Panc1 (cell line): Measurements from ENCODE around the gene TFDP1.
"Not testable (repeated sequence)": the region's sequence is repeated elsewhere in the genome, so short reads cannot be mapped to it uniquely, and the experiment has no call there.

Source experiments
- CTCF ChIP-seq: fragments of 450-650 bp; IDR thresholded peaks from 2 replicates; pipeline ENCODE4 v1.5.1; 2017; ENCODE audit warnings: mild to moderate bottlenecking
- SIN3A ChIP-seq: IDR thresholded peaks from 2 replicates; pipeline ENCODE4 v1.6.1; 2012; ENCODE audit warnings: low read depth, mild to moderate bottlenecking, low read length, moderate library complexity, borderline replicate concordance; ENCODE audit not compliant: insufficient read depth
- TF ChIP-seq, protein P1 (sequence below), 2 experiments: IDR thresholded peaks; 2 replicates each; pipeline ENCODE4 v1.6.1; 2011 to 2012; ENCODE audit warnings: low read depth in 2 of 2, control low read depth in 1 of 2, low read length in 1 of 2, mild to moderate bottlenecking in 1 of 2, moderate library complexity in 1 of 2; ENCODE audit not compliant: insufficient read depth in 1 of 2

- not testable (repeated sequence) for TF ChIP-seq CTCF, SIN3A
- TF ChIP-seq, protein P1, sequence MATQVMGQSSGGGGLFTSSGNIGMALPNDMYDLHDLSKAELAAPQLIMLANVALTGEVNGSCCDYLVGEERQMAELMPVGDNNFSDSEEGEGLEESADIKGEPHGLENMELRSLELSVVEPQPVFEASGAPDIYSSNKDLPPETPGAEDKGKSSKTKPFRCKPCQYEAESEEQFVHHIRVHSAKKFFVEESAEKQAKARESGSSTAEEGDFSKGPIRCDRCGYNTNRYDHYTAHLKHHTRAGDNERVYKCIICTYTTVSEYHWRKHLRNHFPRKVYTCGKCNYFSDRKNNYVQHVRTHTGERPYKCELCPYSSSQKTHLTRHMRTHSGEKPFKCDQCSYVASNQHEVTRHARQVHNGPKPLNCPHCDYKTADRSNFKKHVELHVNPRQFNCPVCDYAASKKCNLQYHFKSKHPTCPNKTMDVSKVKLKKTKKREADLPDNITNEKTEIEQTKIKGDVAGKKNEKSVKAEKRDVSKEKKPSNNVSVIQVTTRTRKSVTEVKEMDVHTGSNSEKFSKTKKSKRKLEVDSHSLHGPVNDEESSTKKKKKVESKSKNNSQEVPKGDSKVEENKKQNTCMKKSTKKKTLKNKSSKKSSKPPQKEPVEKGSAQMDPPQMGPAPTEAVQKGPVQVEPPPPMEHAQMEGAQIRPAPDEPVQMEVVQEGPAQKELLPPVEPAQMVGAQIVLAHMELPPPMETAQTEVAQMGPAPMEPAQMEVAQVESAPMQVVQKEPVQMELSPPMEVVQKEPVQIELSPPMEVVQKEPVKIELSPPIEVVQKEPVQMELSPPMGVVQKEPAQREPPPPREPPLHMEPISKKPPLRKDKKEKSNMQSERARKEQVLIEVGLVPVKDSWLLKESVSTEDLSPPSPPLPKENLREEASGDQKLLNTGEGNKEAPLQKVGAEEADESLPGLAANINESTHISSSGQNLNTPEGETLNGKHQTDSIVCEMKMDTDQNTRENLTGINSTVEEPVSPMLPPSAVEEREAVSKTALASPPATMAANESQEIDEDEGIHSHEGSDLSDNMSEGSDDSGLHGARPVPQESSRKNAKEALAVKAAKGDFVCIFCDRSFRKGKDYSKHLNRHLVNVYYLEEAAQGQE (IDR thresholded peaks at IDR 0.05; ENCODE audit: insufficient read depth in 1 of 2, low read depth in 2 of 2, low read length in 1 of 2), result not testable (repeated sequence)
Measured at GRCh38 chr13:113624640-113625304, 40.2 kb downstream of the TFDP1 start.
